Ascending aorta (tissue), 2 donors: ENCODE measurements around the gene RFC3. TPM values are rescaled to one million over a fixed set of nuclear protein-coding genes. Genes with fewer than 3 reads are reported as not detected.

Experiments
- DNase-seq, 2 donors: peaks; one replicate each; pipeline ENCODE4 v3.0.0-alpha.2; 2019; ENCODE audit warnings: low spot score in 2 of 2
- H3K27ac ChIP-seq, 2 donors: fragments of 200-600 bp; sonication (generic); one replicate each; pipeline ENCODE4 v1.5.1; 2016 to 2017; ENCODE audit warnings: mild to moderate bottlenecking in 1 of 2
- H3K27me3 ChIP-seq: fragments of 200-600 bp; sonication (generic); one replicate; pipeline ENCODE4 v1.5.1; 2017
- H3K36me3 ChIP-seq, 2 donors: fragments of 200-600 bp; sonication (generic); one replicate each; pipeline ENCODE4 v1.5.1; 2016
- H3K4me1 ChIP-seq, 2 donors: fragments of 200-600 bp; sonication (generic); one replicate each; pipeline ENCODE4 v1.5.1; 2016 to 2017; ENCODE audit warnings: mild to moderate bottlenecking in 1 of 2
- H3K4me3 ChIP-seq, 2 donors: fragments of 200-600 bp; sonication (generic); one replicate each; pipeline ENCODE4 v1.5.1; 2016 to 2017; ENCODE audit warnings: mild to moderate bottlenecking in 1 of 2
- H3K9me3 ChIP-seq, 2 donors: fragments of 200-600 bp; sonication (generic); one replicate each; pipeline ENCODE4 v1.5.1; 2016
- CTCF ChIP-seq, 3 experiments: fragments of 200-600 bp in 2 of 3; fragments of 450-650 bp in 1 of 3; sonication (generic) in 2 of 3; IDR thresholded peaks; one replicate each; pipeline ENCODE4 v1.5.1; 2016 to 2019; ENCODE audit warnings: antibody characterized with exemption in 3 of 3, mild to moderate bottlenecking in 1 of 3, moderate library complexity in 1 of 3
- intact Hi-C: fragments of 100-400 bp; cut with DNase I; formaldehyde crosslinking; loops from one replicate; pipeline ENCODE4 v1.15.1; 2023
- total RNA-seq: library from RNA; depleted of rRNA; stranded (reverse); fragments of >200 nt; gene quantifications from one replicate; pipeline ENCODE4 v1.1.0, GENCODE V29; 2016

The RFC3 gene
- total RNA-seq, 1 donor from 2014 or later, result 6.2 TPM

GRCh38 chr13:33873251-33873908 lies 55.4 kb downstream of the RFC3 start:
- no peaks in the 10 kb centered on the region for H3K4me1 ChIP-seq
- H3K27ac ChIP-seq, result no peak overlapping the region
- H3K9me3 ChIP-seq, result no peaks in the 10 kb centered on the region
- no peaks in the 10 kb centered on the region for H3K27me3 ChIP-seq
- no peaks in the 10 kb centered on the region for H3K36me3 ChIP-seq
- no peak for TF ChIP-seq CTCF (IDR thresholded peaks at IDR 0.05)
- DNase-seq, result no peak
- no peak overlapping the region for H3K4me3 ChIP-seq
- intact Hi-C loops, result no loop called here

- no peaks in the 10 kb centered on the region for H3K36me3 ChIP-seq
- no peaks in the 10 kb centered on the region for H3K27me3 ChIP-seq
- no peak for TF ChIP-seq CTCF (IDR thresholded peaks at IDR 0.05)
- H3K4me3 ChIP-seq, result no peak overlapping the region
- intact Hi-C loops, result no loop called here
- H3K27ac ChIP-seq, result no peak overlapping the region
- DNase-seq, result no peak
- H3K9me3 ChIP-seq, result no peaks in the 10 kb centered on the region
- H3K4me1 ChIP-seq, result no peaks in the 10 kb centered on the region
Observed at GRCh38 chr13:33874871-33875270, 56.9 kb downstream of the RFC3 start.

GRCh38 chr13:33875618-33876401 lies 57.9 kb downstream of the RFC3 start:
- no peak for TF ChIP-seq CTCF (IDR thresholded peaks at IDR 0.05)
- intact Hi-C loops, result no loop called here
- Histone ChIP-seq H3K27me3 (no peaks in the 10 kb centered on the region), H3K4me1 (no peaks in the 10 kb centered on the region), H3K27ac (no peak overlapping the region), H3K36me3 (no peaks in the 10 kb centered on the region), H3K4me3 (no peak overlapping the region), H3K9me3 (no peaks in the 10 kb centered on the region)
- no peak for DNase-seq

GRCh38 chr13:33876716-33877394 lies 58.9 kb downstream of the RFC3 start:
- Histone ChIP-seq H3K27ac (no peak overlapping the region), H3K4me1 (no peaks in the 10 kb centered on the region), H3K4me3 (no peak overlapping the region), H3K27me3 (no peaks in the 10 kb centered on the region), H3K9me3 (no peaks in the 10 kb centered on the region), H3K36me3 (no peaks in the 10 kb centered on the region)
- DNase-seq, result no peak
- no peak for TF ChIP-seq CTCF (IDR thresholded peaks at IDR 0.05)
- intact Hi-C loops, result no loop called here

GRCh38 chr13:33879118-33879517 lies 61.2 kb downstream of the RFC3 start:
- Histone ChIP-seq H3K9me3 (no peaks in the 10 kb centered on the region), H3K27me3 (no peaks in the 10 kb centered on the region), H3K4me1 (no peaks in the 10 kb centered on the region), H3K36me3 (no peaks in the 10 kb centered on the region), H3K4me3 (no peak overlapping the region), H3K27ac (no peak overlapping the region)
- intact Hi-C loops, result no loop called here
- DNase-seq, result no peak
- TF ChIP-seq CTCF (IDR thresholded peaks at IDR 0.05), result no peak
